Transverse colon (tissue), 4 donors: ENCODE results near the gene KIFAP3. TPM values are rescaled to one million over a fixed set of nuclear protein-coding genes. Genes with fewer than 3 reads are reported as not detected.
A peak's percentile ranks its signal among the peaks of the same experiment; 100 is the strongest.
"Not testable (repeated sequence)": the region's sequence is repeated elsewhere in the genome, so short reads cannot be mapped to it uniquely, and the experiment has no call there.

Experiments used
- DNase-seq: peaks from one replicate; pipeline ENCODE4 v3.0.0-alpha.2; 2019
- H3K27ac ChIP-seq, 4 donors: fragments of 200-600 bp; sonication (generic); 2 replicates each; pipeline ENCODE4 v1.5.1; 2016 to 2018; ENCODE audit warnings: inconsistent platforms in 4 of 4
- H3K27me3 ChIP-seq: fragments of 200-600 bp; sonication (generic); 2 replicates; pipeline ENCODE4 v1.5.1; 2017; ENCODE audit warnings: inconsistent platforms
- H3K36me3 ChIP-seq, 4 donors: fragments of 200-600 bp; sonication (generic); 2 replicates each; pipeline ENCODE4 v1.5.1; 2017 to 2019; ENCODE audit warnings: inconsistent platforms in 4 of 4
- H3K4me1 ChIP-seq, 4 donors: fragments of 200-600 bp; sonication (generic); 2 replicates each; pipeline ENCODE4 v1.5.1; 2017 to 2020; ENCODE audit warnings: inconsistent platforms in 4 of 4
- H3K4me3 ChIP-seq, 4 donors: fragments of 200-600 bp; sonication (generic); 1 replicate in 1 of 4; 2 replicates in 3 of 4; pipeline versions ENCODE4 v1.5.1 to v1.6.1; 2017 to 2019; ENCODE audit warnings: inconsistent platforms in 4 of 4
- H3K9me3 ChIP-seq, 2 donors: fragments of 200-600 bp; sonication (generic); 2 replicates each; pipeline ENCODE4 v1.5.1; 2017 to 2019; ENCODE audit warnings: inconsistent platforms in 2 of 2
- EP300 ChIP-seq: sonication (generic); formaldehyde crosslinking; IDR thresholded peaks from one replicate; pipeline ENCODE4 v1.6.1; 2017; ENCODE audit warnings: antibody characterized with exemption, low read depth
- POLR2A ChIP-seq: fragments of 450-650 bp; IDR thresholded peaks from one replicate; pipeline ENCODE4 v1.6.1; 2016; ENCODE audit warnings: antibody characterized with exemption, mild to moderate bottlenecking, moderate library complexity
- POLR2AphosphoS5 ChIP-seq, 3 donors: sonication (generic); formaldehyde crosslinking; IDR thresholded peaks; one replicate each; pipeline ENCODE4 v1.6.1; 2016; ENCODE audit warnings: antibody characterized with exemption in 3 of 3
- WGBS, 2 donors: methylation state at CpG; one replicate each; pipeline ENCODE4 v1.1.5; 2018; ENCODE audit warnings: low coverage in 1 of 2; 5-methylcytosine and 5-hydroxymethylcytosine counted together
- in situ Hi-C, 4 donors: fragments of 200-750 bp; cut with MboI; loops; one replicate each; pipeline versions ENCODE4 v1.15.0 to v1.15.1; 2017; ENCODE audit warnings: low sequenced_read_pairs in 3 of 4, low pct_ligation_motif_present in 1 of 4, low pct_unique_long_range_greater_than_20kb in 1 of 4
- intact Hi-C: fragments of 100-400 bp; cut with DNase I; formaldehyde crosslinking; loops from one replicate; pipeline ENCODE4 v1.15.1; 2023; ENCODE audit warnings: low total_unique reads
- total RNA-seq, 4 donors: library from RNA; depleted of rRNA; stranded (reverse); fragments of >200 nt; gene quantifications; one replicate each; pipeline ENCODE4 v1.1.0, GENCODE V29; 2016
- TF ChIP-seq, protein P1 (sequence below), 5 experiments: fragments of 200-600 bp in 3 of 5; fragments of 450-650 bp in 2 of 5; sonication (generic) in 3 of 5; IDR thresholded peaks; 1 replicate in 2 of 5; 2 replicates in 3 of 5; pipeline ENCODE4 v1.5.1; 2016 to 2017; ENCODE audit warnings: antibody characterized with exemption in 5 of 5, inconsistent platforms in 3 of 5, mild to moderate bottlenecking in 2 of 5, moderate library complexity in 1 of 5

KIFAP3 gene
- total RNA-seq, 4 donors from 2014 or later = 21.7 to 58.9 (median 27.1) TPM

DNA sequence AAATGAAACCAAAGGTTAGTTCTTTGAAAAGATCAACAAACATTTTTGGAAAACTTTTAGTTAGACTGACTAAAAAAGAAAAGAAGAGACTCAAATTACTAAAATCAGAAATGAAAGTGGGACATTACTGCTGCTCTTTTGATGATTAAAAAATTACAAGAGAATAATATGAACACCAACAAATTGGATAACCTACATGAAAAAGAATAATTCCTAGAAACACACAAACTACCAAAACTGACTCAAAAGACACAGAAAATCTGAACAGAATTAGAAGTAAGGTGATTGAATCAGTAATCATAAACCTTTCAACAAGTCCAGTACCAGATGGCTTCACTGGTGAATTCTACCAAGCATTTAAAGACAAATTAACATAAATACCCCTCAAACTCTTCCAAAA lies 5.6 kb downstream of the KIFAP3 start:
- TF ChIP-seq POLR2AphosphoS5 (IDR thresholded peaks at IDR 0.05) = no peak
- TF ChIP-seq, protein P1, sequence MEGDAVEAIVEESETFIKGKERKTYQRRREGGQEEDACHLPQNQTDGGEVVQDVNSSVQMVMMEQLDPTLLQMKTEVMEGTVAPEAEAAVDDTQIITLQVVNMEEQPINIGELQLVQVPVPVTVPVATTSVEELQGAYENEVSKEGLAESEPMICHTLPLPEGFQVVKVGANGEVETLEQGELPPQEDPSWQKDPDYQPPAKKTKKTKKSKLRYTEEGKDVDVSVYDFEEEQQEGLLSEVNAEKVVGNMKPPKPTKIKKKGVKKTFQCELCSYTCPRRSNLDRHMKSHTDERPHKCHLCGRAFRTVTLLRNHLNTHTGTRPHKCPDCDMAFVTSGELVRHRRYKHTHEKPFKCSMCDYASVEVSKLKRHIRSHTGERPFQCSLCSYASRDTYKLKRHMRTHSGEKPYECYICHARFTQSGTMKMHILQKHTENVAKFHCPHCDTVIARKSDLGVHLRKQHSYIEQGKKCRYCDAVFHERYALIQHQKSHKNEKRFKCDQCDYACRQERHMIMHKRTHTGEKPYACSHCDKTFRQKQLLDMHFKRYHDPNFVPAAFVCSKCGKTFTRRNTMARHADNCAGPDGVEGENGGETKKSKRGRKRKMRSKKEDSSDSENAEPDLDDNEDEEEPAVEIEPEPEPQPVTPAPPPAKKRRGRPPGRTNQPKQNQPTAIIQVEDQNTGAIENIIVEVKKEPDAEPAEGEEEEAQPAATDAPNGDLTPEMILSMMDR (IDR thresholded peaks at IDR 0.05) = no peak
- TF ChIP-seq EP300 = no peak
- TF ChIP-seq POLR2A = no peak
- DNase-seq = no peak
- intact Hi-C loops (no loop called here), in situ Hi-C loops (no loop called here)
- Histone ChIP-seq H3K27ac (no peak overlapping the region), H3K9me3 (no peaks in the 10 kb centered on the region), H3K4me1 (peaks cover 7 to 53% (median 25%) of the 10 kb centered on the region in 4 donors), H3K27me3 (no peaks in the 10 kb centered on the region), H3K36me3 (no peaks in the 10 kb centered on the region), H3K4me3 (no peak overlapping the region)

DNA sequence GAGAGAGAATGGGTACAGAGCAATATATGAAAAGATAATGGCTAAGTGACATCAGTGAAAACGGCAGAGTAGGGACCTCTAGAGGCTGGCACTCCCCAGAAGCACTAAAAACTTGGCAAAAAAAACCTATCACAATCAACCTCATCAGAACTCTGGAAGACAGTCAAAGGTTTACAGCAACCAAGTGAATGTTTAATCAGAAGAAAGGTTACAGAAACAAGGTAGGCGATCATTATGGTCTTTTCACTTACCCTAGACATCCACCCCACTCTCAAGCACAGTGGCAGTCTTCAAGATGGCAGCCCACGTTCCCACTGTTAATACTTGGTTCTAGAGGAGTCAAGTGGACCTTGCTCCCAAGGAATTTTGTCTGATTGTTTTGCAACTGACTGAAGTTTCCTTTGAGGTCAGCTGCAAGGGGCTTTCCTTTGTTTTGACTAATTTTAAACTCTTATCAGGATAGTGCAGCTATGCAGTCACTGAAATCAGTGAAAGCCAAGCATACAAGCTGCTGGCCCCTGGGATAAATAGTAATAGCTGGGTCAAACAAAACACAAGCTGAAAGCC lies 7.2 kb downstream of the KIFAP3 start:
- in situ Hi-C loops (no loop called here), intact Hi-C loops (no loop called here)
- 30 to 58% methylated on average over 2 to 3 of the region's 3 CpGs for WGBS, 2 donors
- DNase-seq = peak; percentile 14
- no peaks in the 10 kb centered on the region for H3K36me3 ChIP-seq
- H3K27me3 ChIP-seq = no peaks in the 10 kb centered on the region
- peak overlapping the region; percentile 3 to 43 (median 28) for H3K27ac ChIP-seq
- TF ChIP-seq POLR2A (no peak), POLR2AphosphoS5 (IDR thresholded peaks at IDR 0.05) (peak in 1 of 3 donors; percentile 50)
- TF ChIP-seq, protein P1 (IDR thresholded peaks at IDR 0.05) = peak in 1 of 5 experiments; percentile 3
- no peak overlapping the region for H3K4me3 ChIP-seq
- H3K4me1 ChIP-seq = peaks cover 3 to 37% (median 15%) of the 10 kb centered on the region in 4 donors
- H3K9me3 ChIP-seq = no peaks in the 10 kb centered on the region

DNA sequence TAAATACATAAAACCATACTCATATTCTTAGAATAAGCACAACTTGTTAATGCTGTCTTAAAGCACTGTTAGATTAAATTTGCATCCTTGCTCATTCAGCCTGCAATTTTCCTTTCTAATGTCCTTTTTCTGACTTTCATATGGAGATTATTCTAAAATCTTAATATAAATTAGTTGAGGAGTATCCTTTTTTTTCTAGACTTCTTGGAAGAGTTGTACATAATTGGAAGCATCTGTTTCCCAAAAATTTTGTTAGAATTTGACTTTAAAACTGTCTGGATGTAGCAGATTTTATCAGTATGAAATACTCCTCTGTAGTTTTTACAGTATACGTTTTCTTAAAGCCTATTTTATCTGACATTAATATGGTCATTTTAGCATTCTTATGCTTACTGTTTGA lies 9.7 kb downstream of the KIFAP3 start:
- Histone ChIP-seq H3K4me3 (no peak overlapping the region), H3K4me1 (peaks cover 3 to 35% (median 14%) of the 10 kb centered on the region in 4 donors), H3K9me3 (no peaks in the 10 kb centered on the region), H3K27ac (no peak overlapping the region), H3K36me3 (no peaks in the 10 kb centered on the region), H3K27me3 (no peaks in the 10 kb centered on the region)
- intact Hi-C loops = no loop called here
- TF ChIP-seq POLR2A (no peak), POLR2AphosphoS5 (IDR thresholded peaks at IDR 0.05) (no peak), EP300 (no peak)
- TF ChIP-seq, protein P1 (IDR thresholded peaks at IDR 0.05) = no peak
- WGBS, 2 donors = 90 to 92% methylated on average over 1 of the region's 1 CpG
- in situ Hi-C loops = no loop called here
- no peak for DNase-seq

DNA sequence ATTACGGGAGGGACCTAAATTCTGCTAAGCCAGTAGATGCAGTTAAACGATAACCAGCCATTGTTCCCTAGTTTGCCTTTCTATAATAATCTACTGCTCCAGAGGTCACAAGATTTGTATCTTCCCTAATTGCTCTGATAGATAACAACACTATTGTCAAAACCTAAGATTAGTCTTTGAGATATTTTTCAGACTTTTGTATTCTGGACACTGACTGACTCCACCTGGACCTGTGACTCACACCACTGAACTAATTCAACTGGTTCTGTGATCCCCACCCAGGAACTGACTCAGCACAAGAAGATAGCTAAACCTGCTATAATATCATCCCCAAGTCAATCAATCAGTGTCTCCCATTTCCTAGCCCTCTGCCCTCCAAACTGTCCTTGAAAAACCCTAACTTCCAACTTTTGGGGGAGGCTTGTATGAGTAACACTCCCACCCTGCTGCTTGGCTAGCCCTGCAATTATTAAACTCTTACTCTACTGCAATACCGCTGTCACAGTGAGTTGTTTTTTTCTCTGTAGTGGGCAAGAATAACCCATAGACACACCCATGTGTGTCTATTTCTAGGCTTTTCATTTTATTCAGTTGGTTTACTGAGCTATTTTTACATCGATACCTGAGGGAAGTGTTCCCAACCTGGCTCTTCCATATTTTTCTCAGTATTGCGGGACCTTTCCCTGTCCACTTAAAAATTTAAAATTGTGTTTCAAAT lies 11.2 kb downstream of the KIFAP3 start:
- no peaks in the 10 kb centered on the region for H3K27me3 ChIP-seq
- no peak overlapping the region for H3K27ac ChIP-seq
- intact Hi-C loops (no loop called here), in situ Hi-C loops (no loop called here)
- H3K9me3 ChIP-seq = no peaks in the 10 kb centered on the region
- H3K4me1 ChIP-seq = peaks cover 3 to 20% (median 10%) of the 10 kb centered on the region in 4 donors
- TF ChIP-seq POLR2A = no peak
- TF ChIP-seq EP300 = no peak
- TF ChIP-seq POLR2AphosphoS5 (IDR thresholded peaks at IDR 0.05) = no peak
- TF ChIP-seq, protein P1 (IDR thresholded peaks at IDR 0.05) = no peak
- 86 to 100% methylated on average over 5 of the region's 5 CpGs for WGBS, 2 donors
- no peak for DNase-seq
- H3K36me3 ChIP-seq = no peaks in the 10 kb centered on the region
- no peak overlapping the region for H3K4me3 ChIP-seq

DNA sequence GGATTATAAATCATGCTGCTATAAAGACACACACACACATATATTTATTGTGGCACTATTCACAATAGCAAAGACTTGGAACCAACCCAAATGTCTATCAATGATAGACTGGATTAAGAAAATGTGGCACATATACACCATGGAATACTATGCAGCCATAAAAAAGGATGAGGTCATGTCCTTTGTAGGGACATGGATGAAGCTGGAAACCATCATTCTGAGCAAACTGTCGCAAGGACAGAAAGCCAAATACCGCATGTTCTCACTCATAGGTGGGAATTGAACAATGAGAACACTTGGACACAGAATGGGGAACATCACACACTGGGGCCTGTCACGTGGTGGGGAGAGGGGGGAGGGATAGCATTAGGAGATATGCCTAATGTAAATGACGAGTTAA lies 12.8 kb downstream of the KIFAP3 start:
- intact Hi-C loops, in situ Hi-C loops, H3K27ac ChIP-seq, H3K4me3 ChIP-seq, H3K36me3 ChIP-seq, DNase-seq, H3K27me3 ChIP-seq, H3K9me3 ChIP-seq: not testable (repeated sequence)
- WGBS, 2 donors = 80 to 91% methylated on average over 4 of the region's 4 CpGs
- peaks cover 0 to 17% (median 0%) of the 10 kb centered on the region in 4 donors for H3K4me1 ChIP-seq

DNA sequence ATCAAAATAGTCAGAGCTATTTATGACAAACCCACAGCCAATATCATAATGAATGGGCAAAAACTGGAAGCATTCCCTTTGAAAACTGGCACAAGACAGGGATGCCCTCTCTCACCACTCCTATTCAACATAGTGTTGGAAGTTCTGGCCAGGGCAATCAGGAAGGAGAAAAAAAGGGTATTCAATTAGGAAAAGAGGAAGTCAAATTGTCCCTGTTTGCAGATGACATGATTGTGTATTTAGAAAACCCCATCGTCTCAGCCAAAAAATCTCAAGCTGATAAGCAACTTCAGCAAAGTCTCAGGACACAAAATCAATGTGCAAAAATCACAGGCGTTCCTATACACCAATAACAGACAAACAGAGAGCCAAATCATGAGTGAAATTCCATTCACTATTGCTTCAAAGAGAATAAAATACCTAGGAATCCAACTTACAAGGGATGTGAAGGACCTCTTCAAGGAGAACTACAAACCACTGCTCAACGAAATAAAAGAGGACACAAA lies 14.4 kb downstream of the KIFAP3 start:
- H3K27ac ChIP-seq, H3K27me3 ChIP-seq, H3K36me3 ChIP-seq, H3K9me3 ChIP-seq, in situ Hi-C loops, DNase-seq, H3K4me3 ChIP-seq, intact Hi-C loops: not testable (repeated sequence)
- 84 to 93% methylated on average over 2 to 3 of the region's 3 CpGs for WGBS, 2 donors
- H3K4me1 ChIP-seq = peaks cover 0 to 13% (median 0%) of the 10 kb centered on the region in 4 donors
